HEK293T (cell line): ENCODE results near the gene TIE1.

Source experiments
- ARNT ChIP-seq: fragments of 450-650 bp; IDR thresholded peaks from 2 replicates; pipeline ENCODE4 v1.6.1; 2017; ENCODE audit warnings: mild to moderate bottlenecking
- BHLHE40 ChIP-seq: fragments of 450-650 bp; IDR thresholded peaks from 2 replicates; pipeline ENCODE4 v1.6.1; 2016; ENCODE audit warnings: mild to moderate bottlenecking, moderate library complexity, borderline replicate concordance
- FOXA1 ChIP-seq: fragments of 450-650 bp; IDR thresholded peaks from 2 replicates; pipeline ENCODE4 v1.6.1; 2016; ENCODE audit warnings: mild to moderate bottlenecking
- FOXK2 ChIP-seq: fragments of 450-650 bp; IDR thresholded peaks from 2 replicates; pipeline ENCODE4 v1.6.1; 2016; ENCODE audit warnings: mild to moderate bottlenecking
- FOXM1 ChIP-seq: fragments of 450-650 bp; IDR thresholded peaks from 2 replicates; pipeline ENCODE4 v1.6.1; 2017; ENCODE audit warnings: mild to moderate bottlenecking, borderline replicate concordance
- SUZ12 ChIP-seq: fragments of 450-650 bp; IDR thresholded peaks from 2 replicates; pipeline ENCODE4 v1.6.1; 2016; ENCODE audit warnings: mild to moderate bottlenecking

DNA sequence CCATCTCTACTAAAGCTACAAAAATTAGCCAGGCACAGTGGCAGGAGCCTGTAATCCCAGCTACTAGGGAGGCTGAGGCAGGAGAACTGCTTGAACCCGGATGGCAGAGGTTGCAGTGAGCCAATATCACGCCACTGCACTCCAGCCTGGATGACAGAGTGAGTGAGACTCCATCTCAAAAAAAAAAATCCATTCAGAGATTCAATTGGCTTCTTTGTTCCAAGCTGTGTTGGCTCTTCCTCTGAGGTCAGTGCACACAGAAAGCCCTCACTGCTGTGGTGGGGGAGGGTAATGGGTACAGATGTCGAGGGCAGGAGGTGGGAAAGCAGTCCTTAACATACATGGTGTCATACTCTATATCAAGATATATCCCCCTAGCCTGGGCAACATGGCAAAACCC, 14.7 kb downstream of the TIE1 start:
- no peak for TF ChIP-seq ARNT
- no peak for TF ChIP-seq BHLHE40
- no peak for TF ChIP-seq SUZ12
- no peak for TF ChIP-seq FOXA1
- TF ChIP-seq FOXK2 = no peak
- no peak for TF ChIP-seq FOXM1
